ENCODE results near the gene AGAP1. TPM values are rescaled to one million over a fixed set of nuclear protein-coding genes. Genes with fewer than 3 reads are reported as not detected.
"Not testable (repeated sequence)": the region's sequence is repeated elsewhere in the genome, so short reads cannot be mapped to it uniquely, and the experiment has no call there.

Gene AGAP1
- total RNA-seq, 4 donors from 2014 or later = 13.7 to 18.5 (median 17.1) TPM

DNA sequence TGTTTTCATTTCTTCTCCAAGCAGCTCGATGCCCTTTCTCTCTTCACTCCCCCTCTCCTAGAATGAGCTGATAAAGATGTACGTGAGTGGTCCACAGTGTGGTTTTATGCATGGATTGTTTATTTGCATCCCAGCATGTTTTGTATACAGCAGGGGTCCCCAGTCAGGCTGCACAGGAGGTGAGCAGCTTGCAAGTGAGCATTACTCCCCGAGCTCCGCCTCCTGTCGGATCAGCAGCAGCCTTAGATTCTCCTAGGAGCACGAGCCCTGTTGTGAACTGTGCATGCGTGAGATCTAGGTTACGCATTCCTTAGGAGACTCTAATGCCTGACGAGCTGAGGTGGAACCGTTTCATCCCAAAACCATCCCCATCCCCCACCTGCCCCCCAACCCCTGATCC, 262.6 kb downstream of the AGAP1 start:
- intact Hi-C loops (cut with DNase I; ENCODE audit: low total_unique reads) = no loop called here
- DNase-seq (ENCODE audit: low spot score in 2 of 2) = no peak
- H3K4me3 ChIP-seq (ENCODE audit: low read depth, poor library complexity, severe bottlenecking) = no peak overlapping the region
- 87 to 88% methylated on average over 10 of the region's 10 CpGs for WGBS, 2 donors
- TF ChIP-seq, protein P1, sequence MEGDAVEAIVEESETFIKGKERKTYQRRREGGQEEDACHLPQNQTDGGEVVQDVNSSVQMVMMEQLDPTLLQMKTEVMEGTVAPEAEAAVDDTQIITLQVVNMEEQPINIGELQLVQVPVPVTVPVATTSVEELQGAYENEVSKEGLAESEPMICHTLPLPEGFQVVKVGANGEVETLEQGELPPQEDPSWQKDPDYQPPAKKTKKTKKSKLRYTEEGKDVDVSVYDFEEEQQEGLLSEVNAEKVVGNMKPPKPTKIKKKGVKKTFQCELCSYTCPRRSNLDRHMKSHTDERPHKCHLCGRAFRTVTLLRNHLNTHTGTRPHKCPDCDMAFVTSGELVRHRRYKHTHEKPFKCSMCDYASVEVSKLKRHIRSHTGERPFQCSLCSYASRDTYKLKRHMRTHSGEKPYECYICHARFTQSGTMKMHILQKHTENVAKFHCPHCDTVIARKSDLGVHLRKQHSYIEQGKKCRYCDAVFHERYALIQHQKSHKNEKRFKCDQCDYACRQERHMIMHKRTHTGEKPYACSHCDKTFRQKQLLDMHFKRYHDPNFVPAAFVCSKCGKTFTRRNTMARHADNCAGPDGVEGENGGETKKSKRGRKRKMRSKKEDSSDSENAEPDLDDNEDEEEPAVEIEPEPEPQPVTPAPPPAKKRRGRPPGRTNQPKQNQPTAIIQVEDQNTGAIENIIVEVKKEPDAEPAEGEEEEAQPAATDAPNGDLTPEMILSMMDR (IDR thresholded peaks at IDR 0.05) = no peak
- no peak for TF ChIP-seq POLR2A (IDR thresholded peaks at IDR 0.05)

DNA sequence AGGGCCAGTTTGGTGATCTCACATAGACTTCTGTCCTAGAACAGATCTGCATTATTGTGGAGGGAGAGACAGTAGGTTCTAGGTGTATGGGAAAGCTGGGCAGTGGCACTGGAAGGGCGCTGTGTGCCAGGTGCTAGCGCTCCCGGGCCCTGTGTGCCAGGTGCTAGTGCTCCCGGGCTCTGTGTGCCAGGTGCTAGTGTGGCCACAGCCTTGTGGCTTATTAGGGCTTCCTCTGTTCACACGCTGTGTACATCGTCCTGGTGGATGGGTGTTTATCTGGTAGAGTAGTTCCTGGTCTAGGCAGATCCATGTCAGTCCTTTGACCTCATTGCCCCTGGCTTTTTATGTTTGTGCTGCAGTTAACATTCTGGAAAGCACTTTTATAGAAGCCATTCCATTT, 263.4 kb downstream of the AGAP1 start:
- H3K4me3 ChIP-seq (ENCODE audit: low read depth, poor library complexity, severe bottlenecking) = no peak overlapping the region
- intact Hi-C loops (cut with DNase I; ENCODE audit: low total_unique reads) = no loop called here
- DNase-seq (ENCODE audit: low spot score in 2 of 2) = no peak
- WGBS, 2 donors = 80 to 84% methylated on average over 6 of the region's 6 CpGs
- no peak for TF ChIP-seq POLR2A (IDR thresholded peaks at IDR 0.05)
- TF ChIP-seq, protein P1 (IDR thresholded peaks at IDR 0.05) = no peak

GRCh38 chr2:235757640-235758039, 263.8 kb downstream of the AGAP1 start:
- intact Hi-C loops (cut with DNase I; ENCODE audit: low total_unique reads) = no loop called here
- 87 to 95% methylated on average over 6 of the region's 6 CpGs for WGBS, 2 donors
- H3K4me3 ChIP-seq (ENCODE audit: low read depth, poor library complexity, severe bottlenecking) = no peak overlapping the region
- TF ChIP-seq, protein P1 (IDR thresholded peaks at IDR 0.05) = no peak
- TF ChIP-seq POLR2A (IDR thresholded peaks at IDR 0.05) = no peak
- DNase-seq (ENCODE audit: low spot score in 2 of 2) = no peak

DNA sequence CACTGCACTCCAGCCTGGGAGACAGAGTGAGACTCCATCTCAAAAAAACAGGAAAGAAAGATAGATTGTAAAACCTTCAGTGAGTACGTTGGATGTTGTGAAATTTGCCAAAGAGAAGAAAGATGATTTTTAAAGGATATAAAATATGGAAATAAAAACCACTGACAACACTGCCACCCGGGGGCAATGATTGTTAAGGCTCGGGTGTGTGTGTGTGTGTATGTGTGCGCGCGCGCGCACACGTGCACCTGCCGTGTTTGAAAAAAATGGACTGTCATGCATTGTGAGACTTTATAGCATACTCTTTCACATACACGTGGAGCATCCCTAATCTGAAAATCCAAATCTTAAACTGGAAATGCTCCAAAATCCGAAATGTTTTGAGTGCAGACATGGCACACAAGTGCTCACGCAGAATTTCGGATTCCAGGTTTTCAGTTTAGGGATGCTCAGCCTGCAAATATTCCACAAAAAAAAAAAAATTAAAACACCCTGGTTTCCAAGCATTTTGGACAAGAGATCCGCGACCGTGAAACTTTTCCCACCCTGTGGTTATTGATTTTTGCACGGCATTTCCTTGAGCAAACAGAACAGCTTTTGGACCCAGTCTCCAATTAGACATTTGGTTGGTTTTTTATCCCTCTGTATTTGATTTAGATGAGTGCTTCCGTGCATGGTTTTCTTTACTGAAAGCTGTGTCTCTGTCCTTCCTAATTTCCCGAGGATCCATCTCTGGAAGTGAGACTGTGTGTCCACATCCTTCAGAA, 269.2 kb downstream of the AGAP1 start:
- intact Hi-C loops (cut with DNase I; ENCODE audit: low total_unique reads) = no loop called here
- 77 to 88% methylated on average over 20 of the region's 20 CpGs for WGBS, 2 donors
- DNase-seq (ENCODE audit: low spot score in 2 of 2) = peak in 1 of 2 donors; percentile 13
- H3K4me3 ChIP-seq (ENCODE audit: low read depth, poor library complexity, severe bottlenecking) = no peak overlapping the region
- TF ChIP-seq, protein P1 (IDR thresholded peaks at IDR 0.05) = no peak
- no peak for TF ChIP-seq POLR2A (IDR thresholded peaks at IDR 0.05)

- H3K4me3 ChIP-seq (ENCODE audit: low read depth, poor library complexity, severe bottlenecking) = no peak overlapping the region
- peak in 1 of 2 donors; percentile 72 for DNase-seq (ENCODE audit: low spot score in 2 of 2)
- TF ChIP-seq, protein P1 (IDR thresholded peaks at IDR 0.05) = no peak
- TF ChIP-seq POLR2A (IDR thresholded peaks at IDR 0.05) = no peak
- WGBS, 2 donors = 93 to 95% methylated on average over 20 of the region's 20 CpGs
- intact Hi-C loops (cut with DNase I; ENCODE audit: low total_unique reads) = no loop called here
These were observed 270.0 kb downstream of the AGAP1 start for GRCh38 chr2:235763816-235764215.

DNA sequence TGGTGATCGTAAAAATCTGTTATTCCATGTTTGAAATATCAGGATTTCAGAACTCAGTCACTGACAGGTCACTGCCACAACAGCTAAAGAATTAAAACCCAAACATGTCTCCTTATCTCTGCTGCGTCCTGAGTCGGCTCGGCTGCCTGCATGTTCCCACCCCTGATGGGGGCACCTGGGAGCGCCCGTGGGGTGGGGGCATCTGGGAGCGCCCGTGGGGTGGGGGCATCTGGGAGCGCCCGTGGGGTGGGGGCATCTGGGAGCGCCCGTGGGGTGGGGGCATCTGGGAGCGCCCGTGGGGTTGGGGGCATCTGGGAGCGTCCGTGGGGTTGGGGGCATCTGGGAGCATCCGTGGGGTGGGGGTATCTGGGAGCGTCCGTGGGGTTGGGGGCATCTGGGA, 270.6 kb downstream of the AGAP1 start:
- H3K4me3 ChIP-seq (ENCODE audit: low read depth, poor library complexity, severe bottlenecking); intact Hi-C loops (cut with DNase I; ENCODE audit: low total_unique reads): not testable (repeated sequence)
- peak in 1 of 2 donors; percentile 50 for DNase-seq (ENCODE audit: low spot score in 2 of 2)
- 85% methylated on average over 1 to 4 of the region's 19 CpGs for WGBS, 2 donors
